Stomach (tissue), 9 donors: ENCODE results near the gene PPP1R1B. TPM values are rescaled to one million over a fixed set of nuclear protein-coding genes. Genes with fewer than 3 reads are reported as not detected.
"Not testable (repeated sequence)": the region's sequence is repeated elsewhere in the genome, so short reads cannot be mapped to it uniquely, and the experiment has no call there.

Experiments
- DNase-seq, 2 donors: peaks; one replicate each; pipeline versions ENCODE4 v3.0.0 to v3.0.0-alpha.2; 2013 to 2019
- H3K27ac ChIP-seq, 5 donors: fragments of 200-600 bp in 4 of 5; sonication (generic) in 4 of 5; one replicate each; pipeline ENCODE4 v1.5.1; 2013 to 2019; ENCODE audit warnings: mild to moderate bottlenecking in 1 of 5, moderate library complexity in 1 of 5
- H3K27me3 ChIP-seq, 3 donors: fragments of 200-600 bp; sonication (generic); one replicate each; pipeline ENCODE4 v1.5.1; 2017 to 2019; ENCODE audit warnings: mixed run types in 1 of 3
- H3K36me3 ChIP-seq, 4 donors: fragments of 200-600 bp; sonication (generic); 1 replicate in 3 of 4; 2 replicates in 1 of 4; pipeline ENCODE4 v1.5.1; 2016 to 2019
- H3K4me1 ChIP-seq, 4 donors: fragments of 200-600 bp; sonication (generic); one replicate each; pipeline ENCODE4 v1.5.1; 2016 to 2019
- H3K4me3 ChIP-seq, 4 donors: fragments of 200-600 bp; sonication (generic) in 3 of 4; one replicate each; pipeline ENCODE4 v1.5.1; 2016 to 2019; ENCODE audit warnings: mild to moderate bottlenecking in 1 of 4
- H3K9me3 ChIP-seq, 4 donors: fragments of 200-600 bp; sonication (generic); one replicate each; pipeline ENCODE4 v1.5.1; 2016 to 2019
- EP300 ChIP-seq: sonication (generic); formaldehyde crosslinking; IDR thresholded peaks from one replicate; pipeline ENCODE4 v1.6.1; 2017; ENCODE audit warnings: antibody characterized with exemption
- POLR2A ChIP-seq, 4 donors: fragments of 450-650 bp; IDR thresholded peaks; one replicate each; pipeline ENCODE4 v1.6.1; 2016; ENCODE audit warnings: antibody characterized with exemption in 4 of 4, control low read depth in 2 of 4, mild to moderate bottlenecking in 1 of 4, moderate library complexity in 1 of 4
- POLR2AphosphoS5 ChIP-seq, 3 donors: sonication (generic); formaldehyde crosslinking; IDR thresholded peaks; one replicate each; pipeline ENCODE4 v1.6.1; 2016; ENCODE audit warnings: antibody characterized with exemption in 3 of 3
- WGBS, 5 donors: extraction: QIAGEN DNeasy Blood & Tissue Kit in 3 of 5; methylation state at CpG; one replicate each; pipeline versions ENCODE4 v1.1.5 to v1.1.7; 2013 to 2018; 5-methylcytosine and 5-hydroxymethylcytosine counted together
- intact Hi-C: fragments of 100-400 bp; cut with DNase I; formaldehyde crosslinking; loops from one replicate; pipeline ENCODE4 v1.15.1; 2023; ENCODE audit warnings: low total_unique reads
- polyA plus RNA-seq, 3 donors: library from polyadenylated mRNA; stranded (reverse); fragments of 200-250 nt; gene quantifications; one replicate each; pipeline ENCODE4 v1.2.3, GENCODE V29; 2013
- total RNA-seq, 5 donors: library from RNA; depleted of rRNA; stranded (reverse); fragments of >200 nt; gene quantifications; one replicate each; pipeline versions ENCODE4 v1.1.0 to v1.2.3, GENCODE V29; 2014 to 2016
- TF ChIP-seq, protein P1 (sequence below), 7 experiments: fragments of 450-650 bp in 4 of 7; fragments of 200-600 bp in 3 of 7; sonication (generic) in 3 of 7; IDR thresholded peaks; one replicate each; pipeline ENCODE4 v1.5.1; 2016 to 2019; ENCODE audit warnings: antibody characterized with exemption in 7 of 7, control low read depth in 2 of 7, mild to moderate bottlenecking in 1 of 7
- donor health status: healthy with polysubstance abuse.
- donor health status: Bipolar disorder and iron deficiency.
- donor health status: healthy.

The PPP1R1B gene
- total and polyA plus RNA-seq, 8 donors = 0.58 to 279 (median 10.3) TPM

DNA sequence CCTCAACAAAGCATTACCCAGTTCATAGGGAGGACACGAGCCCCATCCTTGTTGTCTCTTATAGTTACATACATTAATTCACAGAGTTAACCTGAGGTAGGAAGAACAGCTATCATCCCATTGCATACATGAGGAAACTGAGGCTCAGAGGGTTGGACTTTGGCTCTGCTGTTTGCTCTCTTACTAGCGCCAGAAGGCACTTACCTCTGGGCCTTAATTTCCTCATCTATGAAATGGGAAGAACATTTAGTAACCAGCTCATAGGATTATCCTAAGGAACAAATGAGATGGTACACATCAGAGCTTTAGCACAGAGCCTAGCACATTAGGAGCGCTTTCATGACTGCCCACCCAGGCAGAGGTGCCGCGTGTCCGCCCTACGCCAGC, 46.7 kb upstream of the PPP1R1B start:
- intact Hi-C loops = no loop called here

DNA sequence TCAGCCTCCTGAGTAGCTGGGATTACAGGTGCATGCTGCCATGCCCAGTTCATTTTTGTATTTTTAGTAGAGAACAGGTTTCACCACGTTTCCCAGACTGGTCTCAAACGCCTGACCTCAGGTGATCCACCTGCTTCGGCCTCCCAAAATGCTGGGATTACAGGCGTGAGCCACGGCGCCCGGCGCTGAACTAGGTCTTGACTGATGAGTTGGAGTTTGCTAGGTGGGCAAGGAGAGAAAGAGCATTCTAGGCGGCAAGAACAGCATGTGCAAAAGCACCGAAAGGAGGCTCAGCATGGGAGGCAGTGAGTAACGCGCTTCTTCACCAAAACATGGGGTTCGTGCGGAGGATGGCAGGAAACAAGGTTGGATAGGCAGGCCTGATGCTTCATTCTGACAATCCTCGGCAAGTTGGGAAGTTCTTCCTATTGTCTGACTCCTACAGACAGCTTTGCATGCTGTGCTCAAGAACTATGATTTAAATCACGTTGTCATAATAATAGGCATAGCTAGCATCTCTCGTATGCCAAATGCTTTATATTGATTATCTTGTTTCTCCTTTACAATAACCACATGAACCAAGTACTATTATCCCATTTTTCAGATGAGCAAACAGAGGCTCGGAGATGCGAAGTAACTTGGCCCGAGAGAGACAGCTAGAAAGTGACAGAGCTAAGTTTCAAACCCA, 45.5 kb upstream of the PPP1R1B start:
- Histone ChIP-seq H3K27me3 (peaks cover 0 to 41% (median 0%) of the 10 kb centered on the region in 3 donors), H3K4me1 (no peaks in the 10 kb centered on the region), H3K9me3 (no peaks in the 10 kb centered on the region), H3K4me3 (no peak overlapping the region), H3K36me3 (no peaks in the 10 kb centered on the region), H3K27ac (no peak overlapping the region)
- WGBS, 5 donors = 86 to 90% (median 87%) methylated on average over 20 of the region's 20 CpGs
- intact Hi-C loops = no loop called here
- DNase-seq = no peak
- TF ChIP-seq, protein P1, sequence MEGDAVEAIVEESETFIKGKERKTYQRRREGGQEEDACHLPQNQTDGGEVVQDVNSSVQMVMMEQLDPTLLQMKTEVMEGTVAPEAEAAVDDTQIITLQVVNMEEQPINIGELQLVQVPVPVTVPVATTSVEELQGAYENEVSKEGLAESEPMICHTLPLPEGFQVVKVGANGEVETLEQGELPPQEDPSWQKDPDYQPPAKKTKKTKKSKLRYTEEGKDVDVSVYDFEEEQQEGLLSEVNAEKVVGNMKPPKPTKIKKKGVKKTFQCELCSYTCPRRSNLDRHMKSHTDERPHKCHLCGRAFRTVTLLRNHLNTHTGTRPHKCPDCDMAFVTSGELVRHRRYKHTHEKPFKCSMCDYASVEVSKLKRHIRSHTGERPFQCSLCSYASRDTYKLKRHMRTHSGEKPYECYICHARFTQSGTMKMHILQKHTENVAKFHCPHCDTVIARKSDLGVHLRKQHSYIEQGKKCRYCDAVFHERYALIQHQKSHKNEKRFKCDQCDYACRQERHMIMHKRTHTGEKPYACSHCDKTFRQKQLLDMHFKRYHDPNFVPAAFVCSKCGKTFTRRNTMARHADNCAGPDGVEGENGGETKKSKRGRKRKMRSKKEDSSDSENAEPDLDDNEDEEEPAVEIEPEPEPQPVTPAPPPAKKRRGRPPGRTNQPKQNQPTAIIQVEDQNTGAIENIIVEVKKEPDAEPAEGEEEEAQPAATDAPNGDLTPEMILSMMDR (IDR thresholded peaks at IDR 0.05) = no peak
- no peak for TF ChIP-seq POLR2AphosphoS5 (IDR thresholded peaks at IDR 0.05)
- TF ChIP-seq POLR2A (IDR thresholded peaks at IDR 0.05) = no peak
- TF ChIP-seq EP300 = no peak

More for the DNA sequence above, 46.7 kb upstream of the PPP1R1B start:
- Histone ChIP-seq H3K27ac (no peak overlapping the region), H3K4me3 (no peak overlapping the region), H3K27me3 (peaks cover 0 to 37% (median 0%) of the 10 kb centered on the region in 3 donors), H3K9me3 (no peaks in the 10 kb centered on the region), H3K36me3 (no peaks in the 10 kb centered on the region), H3K4me1 (no peaks in the 10 kb centered on the region)
- 80 to 89% (median 85%) methylated on average over 7 of the region's 7 CpGs for WGBS, 5 donors
- DNase-seq = no peak
- no peak for TF ChIP-seq POLR2AphosphoS5 (IDR thresholded peaks at IDR 0.05)
- TF ChIP-seq EP300 = no peak
- no peak for TF ChIP-seq POLR2A (IDR thresholded peaks at IDR 0.05)
- TF ChIP-seq, protein P1 (IDR thresholded peaks at IDR 0.05) = no peak

GRCh38 chr17:39581759-39582085, 45.0 kb upstream of the PPP1R1B start:
- intact Hi-C loops = no loop called here

GRCh38 chr17:39582658-39583057, 44.1 kb upstream of the PPP1R1B start:
- Histone ChIP-seq H3K27me3 (peaks cover 0 to 39% (median 0%) of the 10 kb centered on the region in 3 donors), H3K27ac (no peak overlapping the region), H3K36me3 (no peaks in the 10 kb centered on the region), H3K9me3 (no peaks in the 10 kb centered on the region), H3K4me1 (no peaks in the 10 kb centered on the region), H3K4me3 (no peak overlapping the region)
- TF ChIP-seq, protein P1 (IDR thresholded peaks at IDR 0.05) = no peak
- no peak for TF ChIP-seq POLR2A (IDR thresholded peaks at IDR 0.05)
- WGBS, 5 donors = 25 to 61% (median 48%) methylated on average over 2 of the region's 2 CpGs
- intact Hi-C loops = no loop called here
- DNase-seq = no peak

More at GRCh38 chr17:39581759-39582085, 45.0 kb upstream of the PPP1R1B start:
- DNase-seq = no peak
- WGBS, 5 donors = 85 to 90% (median 88%) methylated on average over 4 of the region's 4 CpGs
- Histone ChIP-seq H3K27ac (no peak overlapping the region), H3K36me3 (no peaks in the 10 kb centered on the region), H3K4me3 (no peak overlapping the region), H3K4me1 (no peaks in the 10 kb centered on the region), H3K9me3 (no peaks in the 10 kb centered on the region), H3K27me3 (peaks cover 0 to 43% (median 0%) of the 10 kb centered on the region in 3 donors)
- TF ChIP-seq EP300 (no peak), POLR2AphosphoS5 (IDR thresholded peaks at IDR 0.05) (no peak), POLR2A (IDR thresholded peaks at IDR 0.05) (no peak)
- TF ChIP-seq, protein P1 (IDR thresholded peaks at IDR 0.05) = no peak

- H3K27ac ChIP-seq, H3K4me3 ChIP-seq, H3K36me3 ChIP-seq, H3K9me3 ChIP-seq, DNase-seq, H3K4me1 ChIP-seq, intact Hi-C loops: not testable (repeated sequence)
- 45 to 63% (median 52%) methylated on average over 2 of the region's 2 CpGs for WGBS, 5 donors
- H3K27me3 ChIP-seq = peaks cover 0 to 56% (median 17%) of the 10 kb centered on the region in 3 donors
Measured at GRCh38 chr17:39590180-39590579, 36.6 kb upstream of the PPP1R1B start.
